ENCODE results near the gene ARHGEF35.
"Not testable (repeated sequence)": the region's sequence is repeated elsewhere in the genome, so short reads cannot be mapped to it uniquely, and the experiment has no call there.

DNA sequence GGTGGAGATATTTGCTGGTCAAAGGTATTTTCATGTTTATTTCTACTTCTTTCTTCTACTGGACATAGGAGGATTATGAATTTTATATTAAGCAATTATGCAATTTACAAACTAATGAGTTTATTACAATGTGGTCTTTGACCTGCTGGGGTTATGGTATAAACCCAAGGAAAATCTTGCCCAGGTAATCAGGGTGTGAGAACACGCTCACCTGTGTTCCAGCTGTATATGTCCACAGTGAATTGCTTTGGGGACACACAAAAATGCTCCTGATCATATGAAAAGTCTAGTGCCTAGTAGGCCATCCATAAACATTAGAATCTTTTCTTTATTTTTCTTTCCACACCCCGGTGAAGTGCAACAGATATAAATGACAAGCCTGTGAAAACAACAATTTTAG, 43.7 kb upstream of the ARHGEF35 start, which contains the start of gene OR2A42:
- TF ChIP-seq, protein P1, sequence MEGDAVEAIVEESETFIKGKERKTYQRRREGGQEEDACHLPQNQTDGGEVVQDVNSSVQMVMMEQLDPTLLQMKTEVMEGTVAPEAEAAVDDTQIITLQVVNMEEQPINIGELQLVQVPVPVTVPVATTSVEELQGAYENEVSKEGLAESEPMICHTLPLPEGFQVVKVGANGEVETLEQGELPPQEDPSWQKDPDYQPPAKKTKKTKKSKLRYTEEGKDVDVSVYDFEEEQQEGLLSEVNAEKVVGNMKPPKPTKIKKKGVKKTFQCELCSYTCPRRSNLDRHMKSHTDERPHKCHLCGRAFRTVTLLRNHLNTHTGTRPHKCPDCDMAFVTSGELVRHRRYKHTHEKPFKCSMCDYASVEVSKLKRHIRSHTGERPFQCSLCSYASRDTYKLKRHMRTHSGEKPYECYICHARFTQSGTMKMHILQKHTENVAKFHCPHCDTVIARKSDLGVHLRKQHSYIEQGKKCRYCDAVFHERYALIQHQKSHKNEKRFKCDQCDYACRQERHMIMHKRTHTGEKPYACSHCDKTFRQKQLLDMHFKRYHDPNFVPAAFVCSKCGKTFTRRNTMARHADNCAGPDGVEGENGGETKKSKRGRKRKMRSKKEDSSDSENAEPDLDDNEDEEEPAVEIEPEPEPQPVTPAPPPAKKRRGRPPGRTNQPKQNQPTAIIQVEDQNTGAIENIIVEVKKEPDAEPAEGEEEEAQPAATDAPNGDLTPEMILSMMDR (IDR thresholded peaks at IDR 0.05; ENCODE audit: low read length) = not testable (repeated sequence)
- not testable (repeated sequence) for TF ChIP-seq EZH2phosphoT487 (IDR thresholded peaks at IDR 0.05; ENCODE audit: low read length)
